HepG2 (cell line): ENCODE measurements around the gene PYCARD. TPM values are rescaled to one million over a fixed set of nuclear protein-coding genes. Genes with fewer than 3 reads are reported as not detected.

Experiments used
- ATAC-seq: fragments of 200-7000 bp; cut with Tn5 transposase; 3 replicates; pipeline ENCODE4 v1.9.1; 2020; ENCODE audit warnings: mild to moderate bottlenecking, moderate library complexity
- BruUV-seq: library from RNA; stranded (reverse); fragments of 400-500 nt; replicated peaks from 2 replicates; lab custom pipeline; 2021; lab: Mats Ljungman, UMichigan
- CTCF ChIA-PET: fragments of 300-600 bp; formaldehyde crosslinking; extraction: SDS; loops from one replicate; lab custom pipeline; 2021; ENCODE audit warnings: low total read pairs, inconsistent platforms, low intra/inter-chr PET ratio; lab: Yijun Ruan, JAX
- POLR2A ChIA-PET: fragments of 350-600 bp; sonication (Branson Sonifier 250); formaldehyde crosslinking; loops from one replicate; lab custom pipeline; 2020; ENCODE audit warnings: antibody characterized with exemption, inconsistent platforms; lab: Yijun Ruan, JAX
- DNase-seq: peaks from one replicate; pipeline ENCODE4 v3.0.0-alpha.2; 2015; ENCODE audit warnings: low spot score
- FAIRE-seq: peaks from 3 replicates; lab custom pipeline; 2011; peaks lifted over from hg19 to GRCh38; lab: Jason Lieb, UNC
- H2AFZ ChIP-seq: one replicate; pipeline ENCODE4 v1.6.1; 2011; ENCODE audit warnings: low read length, inconsistent platforms
- H3K27ac ChIP-seq: fragments of 300-600 bp; 3 replicates; pipeline ENCODE4 v1.8.0; 2011; ENCODE audit warnings: mixed run types, mild to moderate bottlenecking, mixed read lengths, low read length, inconsistent platforms; ENCODE audit not compliant: insufficient read depth; ENCODE audit errors: extremely low read length
- H3K27me3 ChIP-seq, 2 experiments: fragments of 200-600 bp in 1 of 2; 2 replicates in 1 of 2; 3 replicates in 1 of 2; pipeline versions ENCODE4 v1.6.0 to v1.8.0; 2011; ENCODE audit warnings: low read length in 2 of 2, mild to moderate bottlenecking in 2 of 2, moderate library complexity in 2 of 2, inconsistent platforms in 1 of 2; ENCODE audit not compliant: insufficient read depth in 2 of 2, control insufficient read depth in 1 of 2
- H3K36me3 ChIP-seq, 2 experiments: fragments of 200-600 bp in 1 of 2; replicated peaks in 1 of 2; 2 replicates in 1 of 2; 3 replicates in 1 of 2; pipeline versions ENCODE4 v1.5.1 to v1.8.0; 2011; ENCODE audit warnings: low read length in 2 of 2, inconsistent platforms in 1 of 2; ENCODE audit not compliant: insufficient read depth in 2 of 2, control insufficient read depth in 1 of 2
- H3K4me1 ChIP-seq: 2 replicates; pipeline ENCODE4 v1.5.1; 2012; ENCODE audit warnings: low read length, inconsistent platforms; ENCODE audit not compliant: insufficient read depth
- H3K4me2 ChIP-seq: 2 replicates; pipeline ENCODE4 v1.6.0; 2011; ENCODE audit warnings: low read depth, low read length, inconsistent platforms
- H3K4me3 ChIP-seq, 3 experiments: fragments of 200-600 bp in 1 of 3; sonication (generic), shearing (Covaris generic) in 1 of 3; replicated peaks in 1 of 3; 2 replicates each; pipeline ENCODE4 v1.5.1; 2011 to 2016; ENCODE audit warnings: low read length in 3 of 3, inconsistent platforms in 2 of 3, low read depth in 2 of 3, mild to moderate bottlenecking in 2 of 3, control low read depth in 1 of 3, mixed read lengths in 1 of 3; ENCODE audit not compliant: insufficient read depth in 1 of 3
- H3K79me2 ChIP-seq: one replicate; pipeline ENCODE4 v1.6.1; 2011; ENCODE audit warnings: low read length, inconsistent platforms; ENCODE audit not compliant: insufficient read depth
- H3K9ac ChIP-seq: 2 replicates; pipeline ENCODE4 v1.6.0; 2011; ENCODE audit warnings: mild to moderate bottlenecking, low read depth, low read length, inconsistent platforms; ENCODE audit not compliant: insufficient read depth
- H3K9me3 ChIP-seq: 2 replicates; pipeline ENCODE4 v1.5.1; 2012; ENCODE audit warnings: mild to moderate bottlenecking, low read length
- H4K20me1 ChIP-seq: 2 replicates; pipeline ENCODE4 v1.6.0; 2011; ENCODE audit warnings: inconsistent platforms, mild to moderate bottlenecking, low read length, moderate library complexity; ENCODE audit not compliant: insufficient read depth
- ADNP ChIP-seq: sonication (generic); formaldehyde crosslinking; IDR thresholded peaks from 2 replicates; pipeline ENCODE4 v1.4.0; 2020; ENCODE audit warnings: missing genetic modification reagents
- AGO1 ChIP-seq: fragments of 200-400 bp; formaldehyde crosslinking; IDR thresholded peaks from 2 replicates; pipeline ENCODE4 v1.6.1; 2017; ENCODE audit warnings: mild to moderate bottlenecking, low read depth, low read length, moderate library complexity; ENCODE audit not compliant: poor library complexity, severe bottlenecking
- AGO2 ChIP-seq: fragments of 200-400 bp; formaldehyde crosslinking; optimal IDR thresholded peaks from 2 replicates; pipeline ENCODE3; 2017; ENCODE audit warnings: mild to moderate bottlenecking, low read depth, low read length, moderate library complexity
- CHCHD3 ChIP-seq: sonication (generic); formaldehyde crosslinking; IDR thresholded peaks from 2 replicates; pipeline ENCODE4 v1.8.0; 2022; ENCODE audit warnings: mild to moderate bottlenecking, missing genetic modification reagents, moderate library complexity
- FOXC1 ChIP-seq: sonication (generic); formaldehyde crosslinking; IDR thresholded peaks from 2 replicates; pipeline ENCODE4 v1.8.0; 2022; ENCODE audit warnings: mild to moderate bottlenecking, missing genetic modification reagents, borderline replicate concordance
- KMT2A ChIP-seq: sonication (generic); formaldehyde crosslinking; IDR thresholded peaks from 2 replicates; pipeline ENCODE4 v1.4.0; 2020; ENCODE audit warnings: missing genetic modification reagents
- PBX3 ChIP-seq: sonication (generic); formaldehyde crosslinking; IDR thresholded peaks from 2 replicates; pipeline ENCODE4 v1.8.1; 2023; ENCODE audit warnings: missing genetic modification reagents, inconsistent platforms, borderline replicate concordance
- POLR2G ChIP-seq: fragments of 200-400 bp; formaldehyde crosslinking; IDR thresholded peaks from 2 replicates; pipeline ENCODE4 v1.6.1; 2018; ENCODE audit warnings: mild to moderate bottlenecking, low read depth, low read length, moderate library complexity
- RBFOX2 ChIP-seq: fragments of 200-400 bp; formaldehyde crosslinking; IDR thresholded peaks from 2 replicates; pipeline ENCODE4 v1.6.1; 2017; ENCODE audit warnings: low read depth, mild to moderate bottlenecking, low read length
- RBM22 ChIP-seq: fragments of 200-400 bp; formaldehyde crosslinking; optimal IDR thresholded peaks from 2 replicates; pipeline ENCODE3; 2017; ENCODE audit warnings: mild to moderate bottlenecking, low read length, moderate library complexity
- SIX1 ChIP-seq: sonication (generic); formaldehyde crosslinking; IDR thresholded peaks from 2 replicates; pipeline ENCODE4 v1.4.0; 2020; ENCODE audit warnings: missing genetic modification reagents, borderline replicate concordance
- U2AF2 ChIP-seq: fragments of 200-400 bp; formaldehyde crosslinking; IDR thresholded peaks from 2 replicates; pipeline ENCODE4 v1.6.1; 2017; ENCODE audit warnings: low read depth, mild to moderate bottlenecking, low read length
- ZNF280D ChIP-seq: sonication (generic); formaldehyde crosslinking; IDR thresholded peaks from 2 replicates; pipeline ENCODE4 v1.5.1; 2020; ENCODE audit warnings: mild to moderate bottlenecking, missing genetic modification reagents
- ZNF713 ChIP-seq: sonication (generic); formaldehyde crosslinking; IDR thresholded peaks from 2 replicates; pipeline ENCODE4 v1.4.0; 2020; ENCODE audit warnings: mild to moderate bottlenecking, missing genetic modification reagents
- ZNF841 ChIP-seq: sonication (generic); formaldehyde crosslinking; IDR thresholded peaks from 2 replicates; pipeline ENCODE4 v1.8.1; 2023; ENCODE audit warnings: missing genetic modification reagents, borderline replicate concordance
- WGBS: methylation state at CpG from one replicate; pipeline ENCODE4 v1.1.6; 2017; ENCODE audit warnings: low lambda C conversion rate; 5-methylcytosine and 5-hydroxymethylcytosine counted together
- in situ Hi-C: cut with HindIII; loops from 2 replicates; pipeline ENCODE4 v1.10.0; 2017; ENCODE audit warnings: low pct_unique_long_range_greater_than_20kb; ENCODE audit not compliant: extremely low pct_ligation_motif_present
- intact Hi-C: fragments of 100-400 bp; cut with micrococcal nuclease; formaldehyde crosslinking; loops from one replicate; pipeline ENCODE4 v1.10.0; 2022; ENCODE audit not compliant: unreplicated experiment
- polyA plus RNA-seq, 8 experiments: library from polyadenylated mRNA; depleted of rRNA in 3 of 8; stranded (reverse) in 7 of 8; unstranded in 1 of 8; fragments of >200 nt; fragmentation: Illumina TruSeq in 4 of 8; extraction: Trizol in 4 of 8; gene quantifications; 2 replicates each; pipeline versions ENCODE4 v1.2.1 to v1.2.3, GENCODE V29; 2011 to 2016; ENCODE audit warnings: low read depth in 4 of 8, missing spikeins in 1 of 8, mixed read lengths in 1 of 8; ENCODE audit not compliant: insufficient read depth in 1 of 8
- total RNA-seq, 5 experiments: library from RNA; depleted of rRNA; stranded (reverse); fragments of >200 nt; fragmentation: Illumina TruSeq; extraction: Trizol; gene quantifications; 2 replicates each; pipeline ENCODE4 v1.2.3, GENCODE V29; 2016; ENCODE audit warnings: low read depth in 1 of 5
- TF ChIP-seq, protein P1 (sequence below): sonication (generic); formaldehyde crosslinking; conservative IDR thresholded peaks from 2 replicates; pipeline ENCODE4 v1.8.1; 2023; ENCODE audit warnings: missing genetic modification reagents
- TF ChIP-seq, protein P2 (sequence below): sonication (generic); formaldehyde crosslinking; conservative IDR thresholded peaks from 2 replicates; pipeline ENCODE4 v1.4.0; 2020; ENCODE audit warnings: missing genetic modification reagents

PYCARD gene
- total and polyA plus RNA-seq, 2 of the 13 experiments (the other 11 are each of a cell fraction or from before 2014, with no cell fraction given), result 4.8 to 9.2 TPM

DNA sequence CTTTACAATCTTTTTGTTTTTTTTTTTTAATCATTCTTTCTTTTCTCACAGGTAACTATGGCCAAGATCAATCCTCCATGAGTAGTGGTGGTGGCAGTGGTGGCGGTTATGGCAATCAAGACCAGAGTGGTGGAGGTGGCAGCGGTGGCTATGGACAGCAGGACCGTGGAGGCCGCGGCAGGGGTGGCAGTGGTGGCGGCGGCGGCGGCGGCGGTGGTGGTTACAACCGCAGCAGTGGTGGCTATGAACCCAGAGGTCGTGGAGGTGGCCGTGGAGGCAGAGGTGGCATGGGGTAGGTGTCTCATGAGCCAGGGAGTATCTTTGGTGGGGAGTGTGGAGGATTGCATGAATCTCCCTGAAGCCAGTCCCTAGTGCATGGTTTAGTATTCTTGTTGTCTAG is 17.7 kb downstream of the PYCARD start:
- Histone ChIP-seq H3K4me2 (no peak overlapping the region), H3K4me1 (peaks cover 50% of the 10 kb centered on the region), H3K9ac (no peak overlapping the region), H3K9me3 (no peaks in the 10 kb centered on the region), H3K27ac (no peak overlapping the region), H3K4me3 (no peak overlapping the region), H4K20me1 (peaks cover 86% of the 10 kb centered on the region), H3K36me3 (peaks cover 49 to 81% of the 10 kb centered on the region in 2 experiments), H3K27me3 (no peaks in the 10 kb centered on the region; a peak in 1 of 5 replicates), H2AFZ (no peak overlapping the region), H3K79me2 (peaks cover 64% of the 10 kb centered on the region)
- ChIA-PET POLR2A (interaction anchor here (1.2 kb wide), 1 partner anchor 16 kb away, joined by 4 read pairs; no protein-coding TSS in a partner anchor), CTCF (no interaction called here)
- no peak for FAIRE-seq
- DNase-seq, result no peak
- no TSS peak for BruUV-seq
- in situ Hi-C loops, result no loop called here
- WGBS, result 98% methylated on average over 14 of the region's 14 CpGs
- intact Hi-C loops, result no loop called here
- no peak for ATAC-seq
- 0 out of 2 replicates have a peak, but pooled peaks have one; percentile 29 for TF ChIP-seq CHCHD3 (CRISPR knock-in tag)
- peak; percentile 99 for TF ChIP-seq AGO2
- peak; percentile 42; the same call in 1 of the 2 replicates for TF ChIP-seq POLR2G
- peak; percentile 49 for TF ChIP-seq RBM22
- TF ChIP-seq, protein P1, sequence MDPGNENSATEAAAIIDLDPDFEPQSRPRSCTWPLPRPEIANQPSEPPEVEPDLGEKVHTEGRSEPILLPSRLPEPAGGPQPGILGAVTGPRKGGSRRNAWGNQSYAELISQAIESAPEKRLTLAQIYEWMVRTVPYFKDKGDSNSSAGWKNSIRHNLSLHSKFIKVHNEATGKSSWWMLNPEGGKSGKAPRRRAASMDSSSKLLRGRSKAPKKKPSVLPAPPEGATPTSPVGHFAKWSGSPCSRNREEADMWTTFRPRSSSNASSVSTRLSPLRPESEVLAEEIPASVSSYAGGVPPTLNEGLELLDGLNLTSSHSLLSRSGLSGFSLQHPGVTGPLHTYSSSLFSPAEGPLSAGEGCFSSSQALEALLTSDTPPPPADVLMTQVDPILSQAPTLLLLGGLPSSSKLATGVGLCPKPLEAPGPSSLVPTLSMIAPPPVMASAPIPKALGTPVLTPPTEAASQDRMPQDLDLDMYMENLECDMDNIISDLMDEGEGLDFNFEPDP (CRISPR knock-in tag), result 0 out of 2 replicates have a peak, but pooled peaks have one; percentile 30
- TF ChIP-seq SIX1 (CRISPR knock-in tag), result no peak
- no peak for TF ChIP-seq U2AF2
- no peak for TF ChIP-seq ZNF841 (CRISPR knock-in tag)
- TF ChIP-seq ZNF713, result 0 out of 2 replicates have a peak, but pooled peaks have one; percentile 61
- no peak for TF ChIP-seq ADNP (CRISPR knock-in tag)
- no peak for TF ChIP-seq PBX3 (CRISPR knock-in tag)
- no peak for TF ChIP-seq FOXC1 (CRISPR knock-in tag)
- no peak for TF ChIP-seq KMT2A (CRISPR knock-in tag)
- 0 out of 2 replicates have a peak, but pooled peaks have one; percentile 47 for TF ChIP-seq ZNF280D (CRISPR knock-in tag)
- TF ChIP-seq, protein P2, sequence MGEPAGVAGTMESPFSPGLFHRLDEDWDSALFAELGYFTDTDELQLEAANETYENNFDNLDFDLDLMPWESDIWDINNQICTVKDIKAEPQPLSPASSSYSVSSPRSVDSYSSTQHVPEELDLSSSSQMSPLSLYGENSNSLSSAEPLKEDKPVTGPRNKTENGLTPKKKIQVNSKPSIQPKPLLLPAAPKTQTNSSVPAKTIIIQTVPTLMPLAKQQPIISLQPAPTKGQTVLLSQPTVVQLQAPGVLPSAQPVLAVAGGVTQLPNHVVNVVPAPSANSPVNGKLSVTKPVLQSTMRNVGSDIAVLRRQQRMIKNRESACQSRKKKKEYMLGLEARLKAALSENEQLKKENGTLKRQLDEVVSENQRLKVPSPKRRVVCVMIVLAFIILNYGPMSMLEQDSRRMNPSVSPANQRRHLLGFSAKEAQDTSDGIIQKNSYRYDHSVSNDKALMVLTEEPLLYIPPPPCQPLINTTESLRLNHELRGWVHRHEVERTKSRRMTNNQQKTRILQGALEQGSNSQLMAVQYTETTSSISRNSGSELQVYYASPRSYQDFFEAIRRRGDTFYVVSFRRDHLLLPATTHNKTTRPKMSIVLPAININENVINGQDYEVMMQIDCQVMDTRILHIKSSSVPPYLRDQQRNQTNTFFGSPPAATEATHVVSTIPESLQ (CRISPR knock-in tag), result no peak
- TF ChIP-seq RBFOX2, result peak; percentile 74
- TF ChIP-seq AGO1, result peak; percentile 37
